DND-41 (cell line): Measurements from ENCODE around the gene IKZF5.

Source experiments
- ATAC-seq: fragments of 200-7000 bp; cut with Tn5 transposase; 3 replicates; pipeline ENCODE4 v1.9.1; 2021; ENCODE audit warnings: low read depth; ENCODE audit not compliant: insufficient read depth
- DNase-seq: peaks from one replicate; pipeline ENCODE4 v3.0.0-alpha.2; 2020
- H2AFZ ChIP-seq: 2 replicates; pipeline ENCODE4 v1.6.0; 2012; ENCODE audit warnings: low read depth, low read length
- H3K27ac ChIP-seq: 2 replicates; pipeline ENCODE4 v1.5.1; 2012; ENCODE audit warnings: low read length, inconsistent platforms
- H3K27me3 ChIP-seq: fragments of 200-600 bp; sonication (generic); 2 replicates; pipeline ENCODE4 v1.6.0; 2012; ENCODE audit warnings: low read length, mild to moderate bottlenecking, inconsistent platforms; ENCODE audit not compliant: insufficient read depth, poor library complexity
- H3K36me3 ChIP-seq: 2 replicates; pipeline ENCODE4 v1.5.1; 2012; ENCODE audit warnings: low read length, inconsistent platforms; ENCODE audit not compliant: insufficient read depth
- H3K4me1 ChIP-seq: 2 replicates; pipeline ENCODE4 v1.5.1; 2012; ENCODE audit warnings: mild to moderate bottlenecking, low read length; ENCODE audit not compliant: insufficient read depth
- H3K4me2 ChIP-seq: 2 replicates; pipeline ENCODE4 v1.6.0; 2012; ENCODE audit warnings: mild to moderate bottlenecking, moderate library complexity, low read length, inconsistent platforms; ENCODE audit not compliant: insufficient read depth
- H3K4me3 ChIP-seq, 2 experiments: fragments of 200-600 bp in 1 of 2; shearing (Covaris generic) in 1 of 2; 2 replicates each; pipeline ENCODE4 v1.5.1; 2012 to 2016; ENCODE audit warnings: inconsistent platforms in 2 of 2, low read length in 2 of 2, mild to moderate bottlenecking in 2 of 2, low read depth in 1 of 2, moderate library complexity in 1 of 2
- H3K79me2 ChIP-seq: 2 replicates; pipeline ENCODE4 v1.6.0; 2012; ENCODE audit warnings: low read length, inconsistent platforms; ENCODE audit not compliant: insufficient read depth
- H3K9ac ChIP-seq: 2 replicates; pipeline ENCODE4 v1.6.0; 2012; ENCODE audit warnings: low read depth, mild to moderate bottlenecking, inconsistent platforms, low read length, moderate library complexity
- H3K9me3 ChIP-seq: 2 replicates; pipeline ENCODE4 v1.5.1; 2012; ENCODE audit warnings: low read length, moderate library complexity, mild to moderate bottlenecking, inconsistent platforms; ENCODE audit not compliant: insufficient read depth, severe bottlenecking
- H4K20me1 ChIP-seq: 2 replicates; pipeline ENCODE4 v1.6.0; 2012; ENCODE audit warnings: low read length; ENCODE audit not compliant: insufficient read depth
- EZH2 ChIP-seq: IDR thresholded peaks from 3 replicates; pipeline ENCODE4 v1.6.1; 2012; ENCODE audit warnings: borderline replicate concordance, low read depth, mild to moderate bottlenecking, moderate library complexity, low read length, inconsistent platforms; ENCODE audit not compliant: severe bottlenecking
- TF ChIP-seq, protein P1 (sequence below): IDR thresholded peaks from 2 replicates; pipeline ENCODE4 v1.5.1; 2012; ENCODE audit warnings: borderline replicate concordance, low read length, moderate library complexity, mild to moderate bottlenecking; ENCODE audit not compliant: poor library complexity, severe bottlenecking; ENCODE audit errors: extremely low read depth

Gene IKZF5

DNA sequence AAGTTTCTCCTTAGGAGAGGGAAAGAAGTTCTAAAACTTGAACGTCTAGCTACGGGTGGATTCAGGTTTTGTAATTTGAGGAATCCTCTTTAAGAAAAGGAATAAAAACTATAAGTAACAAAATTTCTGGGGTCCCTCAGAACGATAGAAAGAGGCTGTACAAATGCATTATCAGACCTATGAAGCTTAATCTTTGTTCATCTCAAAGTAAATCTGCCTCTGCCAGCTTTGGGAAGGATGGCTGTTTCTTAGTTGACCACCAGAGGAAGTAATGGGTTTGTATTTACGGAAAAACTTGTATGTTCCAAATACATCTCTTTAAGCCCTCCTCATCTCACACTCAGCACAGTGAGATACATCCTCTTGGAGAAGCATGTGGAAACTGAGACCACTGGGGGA, 27.5 kb downstream of the IKZF5 start:
- H3K27me3 ChIP-seq, result no peaks in the 10 kb centered on the region
- H3K4me3 ChIP-seq, result peak overlapping the region; percentile 18 to 73; a peak in 3 of 4 replicates
- DNase-seq, result peak; percentile 10
- H3K9me3 ChIP-seq, result no peaks in the 10 kb centered on the region
- peaks cover 4% of the 10 kb centered on the region; the same call in 1 of the 2 replicates for H3K36me3 ChIP-seq
- no peak for ATAC-seq
- H4K20me1 ChIP-seq, result no peaks in the 10 kb centered on the region
- H3K27ac ChIP-seq, result peak overlapping the region; percentile 48
- H2AFZ ChIP-seq, result peak overlapping the region; percentile 75
- H3K4me1 ChIP-seq, result peaks cover 26% of the 10 kb centered on the region
- peak overlapping the region; percentile 77 for H3K4me2 ChIP-seq
- TF ChIP-seq, protein P1, sequence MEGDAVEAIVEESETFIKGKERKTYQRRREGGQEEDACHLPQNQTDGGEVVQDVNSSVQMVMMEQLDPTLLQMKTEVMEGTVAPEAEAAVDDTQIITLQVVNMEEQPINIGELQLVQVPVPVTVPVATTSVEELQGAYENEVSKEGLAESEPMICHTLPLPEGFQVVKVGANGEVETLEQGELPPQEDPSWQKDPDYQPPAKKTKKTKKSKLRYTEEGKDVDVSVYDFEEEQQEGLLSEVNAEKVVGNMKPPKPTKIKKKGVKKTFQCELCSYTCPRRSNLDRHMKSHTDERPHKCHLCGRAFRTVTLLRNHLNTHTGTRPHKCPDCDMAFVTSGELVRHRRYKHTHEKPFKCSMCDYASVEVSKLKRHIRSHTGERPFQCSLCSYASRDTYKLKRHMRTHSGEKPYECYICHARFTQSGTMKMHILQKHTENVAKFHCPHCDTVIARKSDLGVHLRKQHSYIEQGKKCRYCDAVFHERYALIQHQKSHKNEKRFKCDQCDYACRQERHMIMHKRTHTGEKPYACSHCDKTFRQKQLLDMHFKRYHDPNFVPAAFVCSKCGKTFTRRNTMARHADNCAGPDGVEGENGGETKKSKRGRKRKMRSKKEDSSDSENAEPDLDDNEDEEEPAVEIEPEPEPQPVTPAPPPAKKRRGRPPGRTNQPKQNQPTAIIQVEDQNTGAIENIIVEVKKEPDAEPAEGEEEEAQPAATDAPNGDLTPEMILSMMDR, result peak; percentile 46
- TF ChIP-seq EZH2, result no peak
- peak overlapping the region; percentile 79 for H3K9ac ChIP-seq
- H3K79me2 ChIP-seq, result no peaks in the 10 kb centered on the region

DNA sequence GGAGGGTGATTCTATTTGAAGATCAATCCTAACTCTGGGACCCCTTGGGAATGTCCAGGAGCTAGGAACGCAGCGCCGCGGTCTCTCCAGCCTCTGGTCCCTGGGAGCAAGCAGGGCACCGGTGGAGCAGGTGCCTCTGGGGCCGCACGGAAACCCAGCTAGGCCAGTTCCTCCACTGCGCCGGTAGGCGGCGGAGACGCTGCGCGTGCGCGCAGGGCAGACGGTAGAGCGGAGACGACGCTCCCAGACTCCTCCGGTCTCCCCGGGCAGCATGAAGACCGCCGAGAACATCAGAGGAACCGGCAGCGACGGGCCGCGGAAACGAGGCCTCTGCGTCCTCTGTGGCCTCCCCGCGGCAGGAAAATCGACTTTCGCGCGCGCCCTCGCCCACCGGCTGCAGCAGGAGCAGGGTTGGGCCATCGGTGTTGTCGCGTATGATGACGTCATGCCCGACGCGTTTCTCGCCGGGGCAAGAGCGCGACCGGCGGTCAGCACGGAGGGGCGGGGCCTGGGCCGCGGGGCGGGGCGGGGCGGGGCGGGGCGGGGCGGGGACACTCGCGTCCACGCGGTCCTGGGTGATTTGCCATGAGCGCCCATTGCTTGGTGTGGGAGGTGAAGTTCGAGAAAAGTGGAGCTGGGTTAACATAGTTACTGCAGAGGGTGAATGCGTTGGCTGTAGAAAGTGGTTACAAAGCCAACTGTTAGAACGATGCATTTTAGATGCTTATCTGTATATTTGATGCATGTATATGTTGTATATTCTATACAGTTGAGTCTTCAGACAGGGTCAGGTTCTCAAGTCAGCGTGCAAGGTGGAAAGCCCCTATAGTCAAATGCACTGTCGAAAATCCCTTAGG, 28.2 kb downstream of the IKZF5 start, which contains the start of gene PSTK:
PSTK (plus strand) TSS at position 193 of the 857 bp plus-strand sequence; CDS start at position 272, 79 bp downstream.
- Histone ChIP-seq H2AFZ (peak within 1 kb of the TSS; percentile 81), H3K36me3 (peaks cover 4% of the 10 kb centered on the region; the same call in 1 of the 2 replicates), H4K20me1 (no peaks in the 10 kb centered on the region), H3K4me2 (peak within 1 kb of the TSS; percentile 77), H3K4me1 (peaks cover 26% of the 10 kb centered on the region), H3K9ac (peak within 1 kb of the TSS; percentile 79), H3K79me2 (no peaks in the 10 kb centered on the region), H3K9me3 (no peaks in the 10 kb centered on the region), H3K4me3 (peak within 1 kb of the TSS; percentile 35 to 73; a peak in 3 of 4 replicates), H3K27ac (peak within 1 kb of the TSS; percentile 95), H3K27me3 (no peaks in the 10 kb centered on the region)
- ATAC-seq (peak; percentile 97), DNase-seq (peak; percentile 90)
- TF ChIP-seq, protein P1, result peak; percentile 93
- no peak for TF ChIP-seq EZH2

DNA sequence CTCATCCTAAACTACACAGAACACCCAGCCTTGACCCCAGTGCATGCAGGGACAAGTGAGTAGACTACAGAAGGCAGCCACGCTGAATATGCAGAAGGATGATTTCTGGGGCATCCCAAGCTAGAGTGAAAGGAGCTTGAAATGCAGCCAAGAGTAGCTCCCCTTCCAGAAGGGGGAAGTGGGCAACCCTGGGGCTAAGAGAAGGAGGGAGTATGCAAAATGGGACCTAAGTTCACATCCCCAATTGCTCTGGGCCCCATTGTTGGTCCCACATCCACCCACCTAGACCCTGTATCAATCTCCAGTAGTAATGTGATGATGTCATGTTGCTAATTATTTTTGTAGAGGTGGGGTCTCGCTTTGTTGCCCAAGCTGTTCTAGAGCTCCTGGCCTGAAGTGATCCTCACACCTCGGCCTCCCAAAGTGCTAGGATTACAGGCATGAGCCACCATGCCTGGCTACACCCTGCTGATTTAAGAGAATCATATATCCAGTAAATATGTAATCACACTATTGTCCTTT, 34.0 kb downstream of the IKZF5 start:
- no peak overlapping the region for H2AFZ ChIP-seq
- H3K9ac ChIP-seq, result no peak overlapping the region
- no peaks in the 10 kb centered on the region for H3K79me2 ChIP-seq
- peaks cover 9% of the 10 kb centered on the region for H3K4me1 ChIP-seq
- H4K20me1 ChIP-seq, result no peaks in the 10 kb centered on the region
- H3K9me3 ChIP-seq, result no peaks in the 10 kb centered on the region
- no peak overlapping the region for H3K27ac ChIP-seq
- TF ChIP-seq EZH2, result no peak
- TF ChIP-seq, protein P1, result no peak
- H3K27me3 ChIP-seq, result no peaks in the 10 kb centered on the region
- H3K4me2 ChIP-seq, result no peak overlapping the region
- H3K36me3 ChIP-seq, result no peaks in the 10 kb centered on the region
- ATAC-seq (no peak), DNase-seq (no peak)
- no peak overlapping the region for H3K4me3 ChIP-seq
